A172 (cell line): Measurements from ENCODE around the gene TAF7. TPM values are rescaled to one million over a fixed set of nuclear protein-coding genes. Genes with fewer than 3 reads are reported as not detected.
"Not testable (repeated sequence)": the region's sequence is repeated elsewhere in the genome, so short reads cannot be mapped to it uniquely, and the experiment has no call there.

Source experiments
- DNase-seq: peaks from one replicate; pipeline ENCODE4 v3.0.0-alpha.2; 2015; ENCODE audit warnings: low spot score
- total RNA-seq: library from RNA; depleted of rRNA; stranded (reverse); fragments of >200 nt; shearing (Covaris generic); gene quantifications from 2 replicates; pipeline ENCODE4 v1.2.3, GENCODE V29; 2014; rRNA removed

Gene TAF7
- total RNA-seq, result 109 and 119 TPM in 2 replicates

- DNase-seq, result peak; percentile 89
These were observed at the start of gene TAF7 for GRCh38 chr5:141320225-141321169. Gene TAF7, minus strand, starts transcription at chr5:141320784. Its CDS starts 740 bp downstream, at chr5:141320044.

GRCh38 chr5:141366016-141366896, 45.7 kb upstream of the TAF7 start:
- DNase-seq, result no peak

GRCh38 chr5:141363952-141364660, 43.5 kb upstream of the TAF7 start, which contains the start of gene PCDHGA5:
Gene PCDHGA5, plus strand, starts transcription at chr5:141364162. Its CDS starts 169 bp downstream, at chr5:141364331.
- no peak for DNase-seq

GRCh38 chr5:141362719-141363118, 42.1 kb upstream of the TAF7 start:
- DNase-seq, result no peak

GRCh38 chr5:141360685-141361084, 40.1 kb upstream of the TAF7 start:
- DNase-seq, result no peak

GRCh38 chr5:141359790-141360426, 39.3 kb upstream of the TAF7 start, which contains the start of gene PCDHGB2:
Gene PCDHGB2, plus strand, starts transcription at chr5:141359994. Its CDS starts 142 bp downstream, at chr5:141360136.
- peak; percentile 27 for DNase-seq

- DNase-seq, result no peak
These were observed 36.4 kb upstream of the TAF7 start for GRCh38 chr5:141356950-141357349.

GRCh38 chr5:141356133-141356532, 35.5 kb upstream of the TAF7 start:
- DNase-seq, result no peak

- no peak for DNase-seq
These were observed 35.1 kb upstream of the TAF7 start for GRCh38 chr5:141355641-141356040.

GRCh38 chr5:141354900-141355469, 34.4 kb upstream of the TAF7 start, which contains the start of gene PCDHGA4:
Gene PCDHGA4, plus strand, starts transcription at chr5:141355021. Its CDS starts 87 bp downstream, at chr5:141355108.
- DNase-seq, result no peak

GRCh38 chr5:141351591-141351990, 31.0 kb upstream of the TAF7 start:
- no peak for DNase-seq

- DNase-seq, result peak; percentile 49
These were observed 29.5 kb upstream of the TAF7 start, which contains the start of gene PCDHGB1 for GRCh38 chr5:141349917-141350619. Gene PCDHGB1, plus strand, starts transcription at chr5:141350099. Its CDS starts 162 bp downstream, at chr5:141350261.

GRCh38 chr5:141346017-141346416, 25.4 kb upstream of the TAF7 start:
- not testable (repeated sequence) for DNase-seq

GRCh38 chr5:141345327-141345726, 24.7 kb upstream of the TAF7 start:
- no peak for DNase-seq

- DNase-seq, result no peak
These were observed 23.4 kb upstream of the TAF7 start for GRCh38 chr5:141343953-141344463.

GRCh38 chr5:141343242-141343952, 22.8 kb upstream of the TAF7 start, which contains the start of gene PCDHGA3:
Gene PCDHGA3, plus strand, starts transcription at chr5:141343829. Its CDS starts 205 bp downstream, at chr5:141344034.
- no peak for DNase-seq

- DNase-seq, result no peak
These were observed 22.2 kb upstream of the TAF7 start for GRCh38 chr5:141342773-141343172.

- DNase-seq, result not testable (repeated sequence)
These were observed 20.3 kb upstream of the TAF7 start for GRCh38 chr5:141340781-141341354.
